HG03108 (cell line): ENCODE results near the gene TOR4A.

Experiments
- ATAC-seq: cut with Tn5 transposase; IDR thresholded peaks from one replicate; pipeline ENCODE4 v1.9.1; 2021; ENCODE audit warnings: moderate library complexity; ENCODE audit not compliant: unreplicated experiment

Gene TOR4A

DNA sequence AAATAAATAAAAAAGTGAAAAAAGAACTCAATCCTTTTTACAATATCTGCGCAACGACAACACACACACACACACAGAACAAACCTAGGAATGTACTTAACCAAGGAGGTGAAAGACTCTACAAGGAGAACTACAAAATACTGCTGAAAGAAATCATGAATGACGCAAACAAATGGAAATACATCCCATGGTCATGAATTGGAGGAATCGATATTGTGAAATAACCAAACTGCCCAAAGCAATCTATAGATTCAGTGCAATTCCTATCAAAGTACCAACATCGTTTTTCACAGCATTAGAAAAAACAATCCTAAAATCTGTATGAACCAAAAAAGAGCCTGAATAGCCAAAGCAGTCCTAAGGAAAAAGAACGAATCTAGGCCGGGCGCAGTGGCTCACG is 54.4 kb downstream of the TOR4A start:
- ATAC-seq: no peak
